DOHH2 (cell line): ENCODE measurements around the gene SYP.

ENCODE experiments used
- EZH2phosphoT487 ChIP-seq: fragments of 200-600 bp; sonication (generic); IDR thresholded peaks from 2 replicates; pipeline ENCODE4 v1.6.1; 2017; ENCODE audit warnings: borderline replicate concordance, mild to moderate bottlenecking, antibody characterized with exemption, low read length, moderate library complexity, mixed read lengths
- TF ChIP-seq, protein P1 (sequence below): fragments of 200-600 bp; sonication (generic); IDR thresholded peaks from one replicate; pipeline ENCODE4 v1.5.1; 2014; ENCODE audit warnings: antibody characterized with exemption, mild to moderate bottlenecking, low read depth, low read length; ENCODE audit not compliant: poor library complexity, severe bottlenecking

DNA sequence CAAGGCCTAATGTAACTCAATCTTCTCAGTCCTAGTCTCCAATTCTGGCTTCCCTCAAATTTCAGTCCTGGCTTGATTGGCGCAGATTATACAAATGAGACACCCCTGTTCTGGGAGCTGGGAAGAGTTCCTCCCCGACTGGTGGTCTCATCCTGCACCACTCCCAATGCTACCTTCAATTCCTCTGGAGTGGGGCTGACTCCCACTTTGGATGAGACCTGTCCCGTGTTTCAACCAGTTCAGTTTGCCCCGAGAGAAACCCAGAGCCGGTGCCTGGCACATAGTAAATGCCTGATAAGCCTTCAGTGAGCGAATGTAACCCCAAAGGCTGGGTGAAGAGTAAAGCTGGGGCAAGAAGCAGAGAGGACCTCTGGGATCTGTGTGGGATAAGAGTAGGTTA is 4.0 kb upstream of the SYP start:
- TF ChIP-seq, protein P1, sequence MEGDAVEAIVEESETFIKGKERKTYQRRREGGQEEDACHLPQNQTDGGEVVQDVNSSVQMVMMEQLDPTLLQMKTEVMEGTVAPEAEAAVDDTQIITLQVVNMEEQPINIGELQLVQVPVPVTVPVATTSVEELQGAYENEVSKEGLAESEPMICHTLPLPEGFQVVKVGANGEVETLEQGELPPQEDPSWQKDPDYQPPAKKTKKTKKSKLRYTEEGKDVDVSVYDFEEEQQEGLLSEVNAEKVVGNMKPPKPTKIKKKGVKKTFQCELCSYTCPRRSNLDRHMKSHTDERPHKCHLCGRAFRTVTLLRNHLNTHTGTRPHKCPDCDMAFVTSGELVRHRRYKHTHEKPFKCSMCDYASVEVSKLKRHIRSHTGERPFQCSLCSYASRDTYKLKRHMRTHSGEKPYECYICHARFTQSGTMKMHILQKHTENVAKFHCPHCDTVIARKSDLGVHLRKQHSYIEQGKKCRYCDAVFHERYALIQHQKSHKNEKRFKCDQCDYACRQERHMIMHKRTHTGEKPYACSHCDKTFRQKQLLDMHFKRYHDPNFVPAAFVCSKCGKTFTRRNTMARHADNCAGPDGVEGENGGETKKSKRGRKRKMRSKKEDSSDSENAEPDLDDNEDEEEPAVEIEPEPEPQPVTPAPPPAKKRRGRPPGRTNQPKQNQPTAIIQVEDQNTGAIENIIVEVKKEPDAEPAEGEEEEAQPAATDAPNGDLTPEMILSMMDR: no peak
- TF ChIP-seq EZH2phosphoT487: no peak
